CD8-positive, alpha-beta memory T cell (primary cell): Measurements from ENCODE around the gene CREBL2. TPM values are rescaled to one million over a fixed set of nuclear protein-coding genes. Genes with fewer than 3 reads are reported as not detected.
"Not testable (repeated sequence)": the region's sequence is repeated elsewhere in the genome, so short reads cannot be mapped to it uniquely, and the experiment has no call there.

Experiments used
- CTCF ChIA-PET: fragments of 350-600 bp; sonication (Branson Sonifier 250); formaldehyde crosslinking; loops from one replicate; lab custom pipeline; 2021; ENCODE audit warnings: antibody characterized with exemption; lab: Charles Lee
- POLR2A ChIA-PET: fragments of 350-600 bp; sonication (Branson Sonifier 250); formaldehyde crosslinking; loops from one replicate; lab custom pipeline; 2021; ENCODE audit warnings: antibody characterized with exemption; lab: Charles Lee
- DNase-seq, 5 donors: peaks; one replicate each; pipeline versions ENCODE4 v3.0.0 to v3.0.0-alpha.2; 2020 to 2022; ENCODE audit warnings: mixed read lengths in 1 of 5
- H3K27ac ChIP-seq: one replicate; pipeline ENCODE4 v1.7.0; 2013; ENCODE audit warnings: low read depth, mild to moderate bottlenecking, low read length, moderate library complexity
- H3K27me3 ChIP-seq: 2 replicates; pipeline ENCODE4 v1.7.0; 2013; ENCODE audit warnings: low read length, mild to moderate bottlenecking; ENCODE audit not compliant: insufficient read depth, poor library complexity, severe bottlenecking
- H3K36me3 ChIP-seq: 2 replicates; pipeline ENCODE4 v1.7.0; 2013; ENCODE audit warnings: mild to moderate bottlenecking, low read length, moderate library complexity; ENCODE audit not compliant: insufficient read depth
- H3K4me1 ChIP-seq: 2 replicates; pipeline ENCODE4 v1.7.0; 2013; ENCODE audit warnings: mild to moderate bottlenecking, low read length, moderate library complexity; ENCODE audit not compliant: insufficient read depth
- H3K4me3 ChIP-seq: 2 replicates; pipeline ENCODE4 v1.7.0; 2013; ENCODE audit warnings: mild to moderate bottlenecking, low read length
- H3K9me3 ChIP-seq: 2 replicates; pipeline ENCODE4 v1.7.0; 2013; ENCODE audit warnings: mild to moderate bottlenecking, low read length
- H3K27ac Mint-ChIP-seq, 8 donors: one replicate each; pipeline ENCODE4 v1.8.0; 2020 to 2021; ENCODE audit warnings: mixed read lengths in 8 of 8, mild to moderate bottlenecking in 6 of 8, inconsistent platforms in 3 of 8, moderate library complexity in 3 of 8
- H3K27me3 Mint-ChIP-seq, 2 donors: one replicate each; pipeline ENCODE4 v1.8.0; 2020 to 2021; ENCODE audit warnings: mixed read lengths in 2 of 2, mild to moderate bottlenecking in 1 of 2, moderate library complexity in 1 of 2
- H3K36me3 Mint-ChIP-seq, 3 donors: one replicate each; pipeline ENCODE4 v1.8.0; 2020 to 2021; ENCODE audit warnings: mixed read lengths in 3 of 3, inconsistent platforms in 1 of 3, mild to moderate bottlenecking in 1 of 3
- H3K4me1 Mint-ChIP-seq, 3 donors: one replicate each; pipeline ENCODE4 v1.8.0; 2020 to 2021; ENCODE audit warnings: mixed read lengths in 3 of 3, inconsistent platforms in 1 of 3, mild to moderate bottlenecking in 1 of 3
- H3K4me3 Mint-ChIP-seq, 7 donors: one replicate each; pipeline ENCODE4 v1.8.0; 2020 to 2021; ENCODE audit warnings: mixed read lengths in 7 of 7, mild to moderate bottlenecking in 6 of 7, moderate library complexity in 4 of 7, inconsistent platforms in 2 of 7
- H3K9me3 Mint-ChIP-seq, 5 donors: one replicate each; pipeline ENCODE4 v1.8.0; 2020 to 2022; ENCODE audit warnings: mixed read lengths in 5 of 5, mild to moderate bottlenecking in 3 of 5, moderate library complexity in 2 of 5, inconsistent platforms in 1 of 5
- polyA plus RNA-seq: library from polyadenylated mRNA; unstranded; fragments of 300-500 nt; fragmentation: Illumina TruSeq; gene quantifications from one replicate; pipeline ENCODE4 v1.2.3, GENCODE V29; 2021
- total RNA-seq, 2 experiments: library from RNA; stranded (reverse); gene quantifications; one replicate each; pipeline ENCODE4 v1.2.3, GENCODE V29; 2021

The CREBL2 gene, protein sequence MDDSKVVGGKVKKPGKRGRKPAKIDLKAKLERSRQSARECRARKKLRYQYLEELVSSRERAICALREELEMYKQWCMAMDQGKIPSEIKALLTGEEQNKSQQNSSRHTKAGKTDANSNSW
- total RNA-seq: 10 to 100 TPM; 21.2 to 23.2 TPM
- 50.2 TPM for polyA plus RNA-seq

DNA sequence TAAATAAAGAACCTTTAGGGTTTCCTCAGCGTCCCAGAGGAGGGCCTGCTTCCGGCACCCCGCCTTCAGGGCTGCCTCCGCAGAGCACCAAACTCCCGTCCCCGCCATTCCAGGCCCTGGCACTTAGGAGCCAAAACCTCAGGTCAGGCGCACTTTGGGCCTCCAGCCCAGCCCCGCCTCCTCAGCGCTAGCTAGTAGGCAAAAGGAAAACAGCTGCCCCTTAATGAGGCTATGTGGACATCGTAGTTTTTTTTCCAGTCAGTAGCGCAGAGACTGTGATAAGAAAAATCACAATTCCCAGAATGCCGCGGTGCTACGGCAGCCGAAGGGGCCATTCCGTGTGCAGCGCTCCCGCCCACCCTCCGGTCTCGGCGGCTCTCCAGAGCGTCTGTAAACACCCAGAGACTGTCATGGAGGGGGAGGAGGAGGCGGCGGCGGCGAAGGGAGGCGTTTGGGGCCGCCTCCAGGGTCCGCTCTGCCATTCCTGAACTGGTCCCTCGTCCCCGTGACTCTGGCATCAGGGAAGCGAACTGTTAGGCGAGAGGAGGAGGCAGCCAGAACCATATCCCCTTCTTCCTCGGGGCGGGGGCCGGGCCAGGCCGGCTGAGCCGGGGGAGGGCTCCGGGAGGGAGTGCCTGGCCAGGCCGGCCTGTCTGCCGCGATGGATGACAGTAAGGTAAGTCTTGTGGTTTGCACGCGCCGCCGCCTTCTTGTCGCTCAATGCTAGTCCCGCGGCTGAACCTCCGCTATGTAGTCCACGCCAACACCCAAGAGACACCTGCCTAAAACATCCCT is at the start of gene CREBL2:
TSS of gene CREBL2 (plus strand) at position 365 of the 795 bp plus-strand sequence. CDS start at position 662, 297 bp downstream.
- H3K27me3 Mint-ChIP-seq: no peaks in the 10 kb centered on the region
- peaks cover 42 to 66% (median 63%) of the 10 kb centered on the region in 3 donors for H3K4me1 Mint-ChIP-seq
- ChIA-PET CTCF (interaction anchor here (0.8 to 2.0 kb wide), 6 partner anchors 10 to 126 kb away, joined by 3 to 5 read pairs (median 4); partner anchors contain the start of gene CDKN1B), POLR2A (interaction anchor here (0.9 to 1.2 kb wide), 5 partner anchors 48 to 253 kb away, joined by 3 to 4 read pairs (median 3); no protein-coding TSS in a partner anchor)
- H3K36me3 ChIP-seq: no peaks in the 10 kb centered on the region
- peak within 1 kb of the TSS; percentile 88 for H3K27ac ChIP-seq
- H3K9me3 ChIP-seq: no peaks in the 10 kb centered on the region
- peak; percentile 75 to 90 (median 86) for DNase-seq
- H3K27ac Mint-ChIP-seq: peak within 1 kb of the TSS; percentile 92 to 100 (median 98)
- H3K27me3 ChIP-seq: no peaks in the 10 kb centered on the region
- peak within 1 kb of the TSS; percentile 89 to 99 (median 95) for H3K4me3 Mint-ChIP-seq
- peaks cover 0 to 27% (median 6%) of the 10 kb centered on the region in 3 donors for H3K36me3 Mint-ChIP-seq
- H3K4me3 ChIP-seq: peak within 1 kb of the TSS; percentile 98
- no peaks in the 10 kb centered on the region for H3K9me3 Mint-ChIP-seq
- H3K4me1 ChIP-seq: peaks cover 49% of the 10 kb centered on the region

DNA sequence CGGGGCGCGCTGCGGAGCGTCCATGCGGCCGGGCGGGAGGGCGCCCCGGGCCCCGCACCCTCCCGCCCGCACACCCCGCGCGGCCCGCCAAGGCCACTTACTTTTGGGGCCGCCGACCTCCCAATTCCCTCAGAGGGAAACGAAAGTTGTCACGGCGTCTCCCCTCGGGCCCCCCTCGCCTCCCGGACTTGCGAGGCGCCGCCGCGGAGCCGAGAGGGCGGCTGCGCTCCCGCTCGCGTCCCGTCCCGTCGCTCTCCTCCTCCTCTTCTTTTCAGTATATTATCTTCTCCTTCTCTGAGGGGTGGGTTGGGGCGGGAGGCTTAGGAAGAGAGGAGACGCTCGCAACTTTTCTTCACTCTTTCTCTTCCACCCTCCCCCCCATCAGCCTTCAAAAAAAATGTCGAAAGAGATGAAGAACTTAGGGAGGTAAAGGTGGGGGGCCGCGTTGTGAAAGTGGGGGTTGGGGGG is 49.6 kb upstream of the CREBL2 start:
- ChIA-PET CTCF (interaction anchor here (0.8 to 3.0 kb wide), 5 partner anchors 8 to 205 kb away, joined by 3 to 29 read pairs (median 8); partner anchors contain the start of gene BORCS5), POLR2A (interaction anchor here (1.0 to 2.9 kb wide), 12 partner anchors 50 to 212 kb away, joined by 3 to 22 read pairs (median 5); partner anchors contain the start of genes BORCS5, CREBL2 and MANSC1)
- peak overlapping the region; percentile 85 to 96 (median 91) for H3K4me3 Mint-ChIP-seq
- H3K27me3 Mint-ChIP-seq: peaks cover 0 to 4% of the 10 kb centered on the region in 2 donors
- peaks cover 0 to 26% (median 4%) of the 10 kb centered on the region in 3 donors for H3K36me3 Mint-ChIP-seq
- H3K27ac ChIP-seq: peak overlapping the region; percentile 95
- no peaks in the 10 kb centered on the region for H3K9me3 ChIP-seq
- peak overlapping the region; percentile 96 to 99 (median 98) for H3K27ac Mint-ChIP-seq
- peaks cover 27% of the 10 kb centered on the region for H3K4me1 ChIP-seq
- DNase-seq: peak; percentile 30 to 73 (median 52)
- no peaks in the 10 kb centered on the region for H3K27me3 ChIP-seq
- H3K36me3 ChIP-seq: no peaks in the 10 kb centered on the region
- peak overlapping the region; percentile 41 for H3K4me3 ChIP-seq
- H3K4me1 Mint-ChIP-seq: peaks cover 33 to 46% (median 44%) of the 10 kb centered on the region in 3 donors
- no peaks in the 10 kb centered on the region for H3K9me3 Mint-ChIP-seq

DNA sequence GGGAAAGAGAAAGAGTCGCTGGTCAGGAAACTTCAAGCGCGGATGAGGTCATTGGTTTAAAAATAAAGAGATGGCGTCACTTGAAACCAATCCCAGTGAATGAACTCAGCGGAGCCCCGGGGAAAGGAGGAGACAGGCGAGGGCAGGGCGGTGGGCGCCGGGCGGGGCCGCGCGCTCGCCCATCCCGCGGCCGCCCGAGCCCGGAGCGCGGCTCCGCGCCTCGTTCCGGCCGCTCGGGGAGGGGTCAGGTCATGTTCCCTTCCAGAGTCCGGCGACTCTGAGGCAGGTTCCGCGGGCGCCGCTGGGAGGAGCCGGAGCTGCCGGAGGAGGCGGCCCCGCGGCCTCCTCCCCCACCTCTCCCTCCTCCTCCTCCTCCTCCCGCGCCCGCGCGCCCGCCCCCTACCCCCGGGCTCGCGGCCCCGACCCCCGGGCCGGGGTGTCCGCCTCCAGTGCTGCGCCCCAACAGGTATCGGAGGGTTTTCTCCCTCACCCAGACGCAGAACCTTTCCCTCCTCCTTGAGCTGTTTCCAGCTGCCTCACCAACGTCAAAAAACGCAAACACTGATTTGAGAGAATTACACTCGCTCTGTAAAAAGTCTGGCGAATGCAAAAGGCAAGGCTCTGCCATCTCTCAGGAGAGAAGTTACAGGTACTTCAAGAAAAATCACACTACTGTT is 49.0 kb upstream of the CREBL2 start, which contains the start of gene DUSP16:
TSS of gene DUSP16 (minus strand) at position 279 of the 677 bp plus-strand sequence. CDS start 41,765 bp downstream, outside the sequence.
- ChIA-PET POLR2A (interaction anchor here (0.7 to 2.9 kb wide), 15 partner anchors 49 to 213 kb away, joined by 3 to 22 read pairs (median 5); partner anchors contain the start of genes BORCS5, CREBL2 and MANSC1), CTCF (interaction anchor here (0.8 to 3.0 kb wide), 13 partner anchors 8 to 241 kb away, joined by 3 to 29 read pairs (median 4); partner anchors contain the start of gene BORCS5)
- Mint-ChIP-seq H3K4me3 (peak within 1 kb of the TSS; percentile 91 to 96 (median 92)), H3K4me1 (peaks cover 31 to 42% (median 40%) of the 10 kb centered on the region in 3 donors), H3K9me3 (no peaks in the 10 kb centered on the region), H3K27ac (peak within 1 kb of the TSS; percentile 97 to 99 (median 98)), H3K27me3 (peaks cover 0 to 4% of the 10 kb centered on the region in 2 donors), H3K36me3 (peaks cover 0 to 24% (median 3%) of the 10 kb centered on the region in 3 donors)
- no peaks in the 10 kb centered on the region for H3K36me3 ChIP-seq
- no peaks in the 10 kb centered on the region for H3K9me3 ChIP-seq
- DNase-seq: peak; percentile 66 to 89 (median 88)
- H3K27ac ChIP-seq: peak within 1 kb of the TSS; percentile 95
- peak within 1 kb of the TSS; percentile 71 for H3K4me3 ChIP-seq
- peaks cover 27% of the 10 kb centered on the region for H3K4me1 ChIP-seq
- H3K27me3 ChIP-seq: no peaks in the 10 kb centered on the region

DNA sequence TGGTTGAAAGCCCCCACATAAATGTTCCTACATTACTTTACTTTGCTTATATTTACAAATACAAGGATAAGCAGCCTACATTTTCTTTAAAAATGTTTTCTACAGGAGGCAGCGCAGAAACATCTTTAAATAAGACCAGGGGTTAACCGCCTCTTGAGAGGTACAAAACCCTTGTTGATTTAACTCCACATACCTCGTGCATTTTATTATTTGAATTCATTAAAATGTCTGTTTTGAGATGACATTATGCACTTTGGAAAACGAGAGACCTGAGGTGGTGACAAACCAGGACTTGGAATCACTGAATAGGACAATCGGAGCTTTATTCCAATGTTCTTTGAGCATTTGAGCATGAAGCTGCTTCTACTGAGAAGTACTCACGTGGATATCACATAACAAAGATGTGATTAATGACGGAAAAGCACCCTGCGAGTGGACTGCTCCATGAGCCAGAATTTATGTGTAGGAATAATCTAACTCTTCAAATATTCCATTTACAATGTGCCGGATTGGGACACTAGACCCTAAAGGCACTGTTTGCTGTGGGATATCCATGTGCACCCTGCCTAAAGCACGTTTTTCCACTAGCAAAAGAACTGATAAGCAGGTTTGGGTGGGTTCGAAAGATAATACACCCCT is 48.3 kb upstream of the CREBL2 start:
- Mint-ChIP-seq H3K4me3 (peak overlapping the region; percentile 87 to 96 (median 92)), H3K27ac (peak overlapping the region; percentile 93 to 99 (median 98)), H3K27me3 (peaks cover 0 to 4% of the 10 kb centered on the region in 2 donors), H3K4me1 (peaks cover 25 to 35% (median 34%) of the 10 kb centered on the region in 3 donors), H3K9me3 (no peaks in the 10 kb centered on the region), H3K36me3 (peaks cover 0 to 21% (median 0%) of the 10 kb centered on the region in 3 donors)
- Histone ChIP-seq H3K4me1 (peaks cover 27% of the 10 kb centered on the region), H3K27ac (peak overlapping the region; percentile 95), H3K4me3 (peak overlapping the region; percentile 71), H3K9me3 (no peaks in the 10 kb centered on the region), H3K27me3 (no peaks in the 10 kb centered on the region), H3K36me3 (no peaks in the 10 kb centered on the region)
- CTCF ChIA-PET: interaction anchor here (0.8 to 3.0 kb wide), 14 partner anchors 10 to 240 kb away, joined by 3 to 29 read pairs (median 4); partner anchors contain the start of gene BORCS5
- DNase-seq: peak in 1 of 5 donors; percentile 7
- POLR2A ChIA-PET: interaction anchor here (0.7 to 2.9 kb wide), 16 partner anchors 48 to 214 kb away, joined by 3 to 22 read pairs (median 4); partner anchors contain the start of genes BORCS5, CREBL2 and MANSC1

DNA sequence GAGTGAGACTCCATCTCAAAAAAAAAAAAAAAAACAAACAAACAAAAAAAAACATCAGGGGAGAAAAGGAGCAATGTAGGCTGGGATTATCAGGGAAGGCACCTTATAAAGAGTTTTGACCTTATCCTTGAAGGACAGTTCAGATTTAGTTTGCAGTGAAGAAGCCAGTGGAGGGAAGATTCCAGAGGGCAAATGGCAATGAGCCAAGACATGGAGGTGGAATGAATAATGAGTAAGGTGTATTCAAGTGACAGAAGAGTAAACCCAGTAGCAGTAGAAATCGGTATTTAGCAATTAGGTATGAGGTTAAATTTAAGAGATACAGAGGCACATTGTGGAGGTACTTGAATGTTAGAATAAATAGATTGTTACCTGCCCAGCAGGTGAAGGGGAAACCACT is 46.8 kb upstream of the CREBL2 start:
- Mint-ChIP-seq H3K4me3 (peak overlapping the region in 1 of 7 donors; percentile 10), H3K4me1 (peaks cover 14 to 23% (median 22%) of the 10 kb centered on the region in 3 donors), H3K27me3 (peaks cover 0 to 3% of the 10 kb centered on the region in 2 donors), H3K9me3 (no peaks in the 10 kb centered on the region), H3K27ac (peak overlapping the region in 2 of 8 donors; percentile 93 to 98), H3K36me3 (peaks cover 0 to 14% (median 0%) of the 10 kb centered on the region in 3 donors)
- Histone ChIP-seq H3K27ac (no peak overlapping the region), H3K4me1 (peaks cover 19% of the 10 kb centered on the region), H3K36me3 (no peaks in the 10 kb centered on the region), H3K9me3 (no peaks in the 10 kb centered on the region), H3K27me3 (no peaks in the 10 kb centered on the region), H3K4me3 (no peak overlapping the region)
- POLR2A ChIA-PET: no interaction called here
- DNase-seq: no peak
- CTCF ChIA-PET: interaction anchor here (0.9 to 3.0 kb wide), 10 partner anchors 12 to 208 kb away, joined by 3 to 29 read pairs (median 6); partner anchors contain the start of gene BORCS5

DNA sequence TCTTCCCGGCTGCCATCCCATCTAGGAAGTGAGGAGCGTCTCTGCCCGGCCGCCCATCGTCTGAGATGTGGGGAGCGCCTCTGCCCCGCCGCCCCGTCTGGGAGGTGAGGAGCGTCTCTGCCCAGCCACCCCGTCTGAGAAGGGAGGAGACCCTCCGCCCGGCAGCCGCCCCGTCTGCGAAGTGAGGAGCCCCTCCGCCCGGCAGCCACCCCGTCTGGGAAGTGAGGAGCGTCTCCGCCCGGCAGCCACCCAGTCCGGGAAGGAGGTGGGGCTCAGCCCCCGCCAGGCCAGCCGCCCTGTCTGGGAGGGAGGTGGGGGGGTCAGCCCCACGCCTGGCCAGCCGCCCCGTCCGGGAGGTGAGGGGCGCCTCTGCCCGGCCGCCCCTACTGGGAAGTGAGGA is 45.7 kb upstream of the CREBL2 start:
- H3K27me3 ChIP-seq, H3K36me3 ChIP-seq, H3K4me3 Mint-ChIP-seq, DNase-seq, H3K27me3 Mint-ChIP-seq, CTCF ChIA-PET, H3K9me3 ChIP-seq, H3K27ac ChIP-seq, H3K9me3 Mint-ChIP-seq, POLR2A ChIA-PET, H3K27ac Mint-ChIP-seq, H3K4me3 ChIP-seq: not testable (repeated sequence)
- H3K36me3 Mint-ChIP-seq: peaks cover 0 to 13% (median 0%) of the 10 kb centered on the region in 3 donors
- H3K4me1 ChIP-seq: peaks cover 11% of the 10 kb centered on the region
- peaks cover 6 to 16% (median 12%) of the 10 kb centered on the region in 3 donors for H3K4me1 Mint-ChIP-seq
